HEK293 (cell line): ENCODE results near the gene BDH1.

Experiments
- CTCF ChIA-PET: fragments of 350-600 bp; formaldehyde crosslinking; extraction: SDS; loops from one replicate; lab custom pipeline; 2021; ENCODE audit warnings: antibody characterized with exemption; lab: Yijun Ruan, JAX
- POLR2A ChIA-PET: fragments of 300-600 bp; formaldehyde crosslinking; extraction: SDS; loops from one replicate; lab custom pipeline; 2020; ENCODE audit warnings: antibody characterized with exemption, inconsistent platforms; lab: Yijun Ruan, JAX
- H3K27ac ChIP-seq: fragments of 200-500 bp; sonication (Bioruptor generic); 2 replicates; pipeline ENCODE4 v1.5.1; 2014; ENCODE audit warnings: low read depth, low read length, control low read depth, inconsistent platforms; ENCODE audit errors: extremely low read depth
- H3K36me3 ChIP-seq, 2 experiments: fragments of 200-500 bp in 1 of 2; sonication (Bioruptor generic) in 1 of 2; 1 replicate in 1 of 2; 2 replicates in 1 of 2; pipeline ENCODE4 v1.5.1; 2014 to 2017; ENCODE audit warnings: inconsistent platforms in 2 of 2, low read length in 2 of 2; ENCODE audit not compliant: control insufficient read depth in 2 of 2, insufficient read depth in 1 of 2
- H3K4me1 ChIP-seq: fragments of 200-500 bp; sonication (Bioruptor generic); 2 replicates; pipeline ENCODE4 v1.5.1; 2014; ENCODE audit warnings: mild to moderate bottlenecking, low read length, inconsistent platforms; ENCODE audit not compliant: control insufficient read depth, insufficient read depth
- H3K4me3 ChIP-seq: 2 replicates; pipeline ENCODE4 v1.5.1; 2011; ENCODE audit warnings: low read depth, mild to moderate bottlenecking, control low read depth, low read length, moderate library complexity
- H3K9me3 ChIP-seq: fragments of 200-500 bp; sonication (Bioruptor generic); 2 replicates; pipeline ENCODE4 v1.5.1; 2014; ENCODE audit warnings: low read depth, low read length, inconsistent platforms; ENCODE audit not compliant: control insufficient read depth, insufficient read depth
- HOXA7 ChIP-seq: sonication (generic); formaldehyde crosslinking; IDR thresholded peaks from 2 replicates; pipeline ENCODE4 v1.8.1; 2022; ENCODE audit warnings: missing genetic modification reagents, borderline replicate concordance
- HOXC10 ChIP-seq: sonication (generic); formaldehyde crosslinking; IDR thresholded peaks from 2 replicates; pipeline ENCODE4 v1.8.1; 2023; ENCODE audit warnings: mild to moderate bottlenecking, missing genetic modification reagents
- ZBTB20 ChIP-seq: fragments of 450-650 bp; formaldehyde crosslinking; IDR thresholded peaks from 2 replicates; pipeline ENCODE4 v1.5.1; 2016; ENCODE audit warnings: missing biosample characterization, missing genetic modification characterization
- ZNF133 ChIP-seq: fragments of 450-650 bp; formaldehyde crosslinking; IDR thresholded peaks from 2 replicates; pipeline ENCODE4 v1.5.1; 2016; ENCODE audit warnings: missing biosample characterization, missing genetic modification characterization
- ZNF26 ChIP-seq: fragments of 450-650 bp; formaldehyde crosslinking; IDR thresholded peaks from 2 replicates; pipeline ENCODE4 v1.5.1; 2016; ENCODE audit warnings: missing biosample characterization, missing genetic modification characterization
- ZNF335 ChIP-seq: fragments of 450-650 bp; formaldehyde crosslinking; conservative IDR thresholded peaks from 2 replicates; pipeline ENCODE4 v1.5.1; 2016; ENCODE audit warnings: missing biosample characterization, missing genetic modification characterization
- ZNF37A ChIP-seq: fragments of 450-650 bp; IDR thresholded peaks from 2 replicates; pipeline ENCODE4 v1.5.1; 2018; ENCODE audit warnings: missing biosample characterization, missing genetic modification characterization
- ZNF398 ChIP-seq: fragments of 450-650 bp; formaldehyde crosslinking; IDR thresholded peaks from 2 replicates; pipeline ENCODE4 v1.5.1; 2017; ENCODE audit warnings: missing biosample characterization, missing genetic modification characterization
- ZNF416 ChIP-seq: fragments of 450-650 bp; formaldehyde crosslinking; IDR thresholded peaks from 2 replicates; pipeline ENCODE4 v1.5.1; 2016; ENCODE audit warnings: missing biosample characterization, missing genetic modification characterization
- ZNF488 ChIP-seq: fragments of 450-650 bp; formaldehyde crosslinking; IDR thresholded peaks from 2 replicates; pipeline ENCODE4 v1.5.1; 2016; ENCODE audit warnings: missing biosample characterization, missing genetic modification characterization
- ZNF513 ChIP-seq: fragments of 450-650 bp; IDR thresholded peaks from 2 replicates; pipeline ENCODE4 v1.5.1; 2018; ENCODE audit warnings: missing biosample characterization, missing genetic modification characterization
- ZNF548 ChIP-seq: fragments of 450-650 bp; formaldehyde crosslinking; IDR thresholded peaks from 2 replicates; pipeline ENCODE4 v1.5.1; 2016; ENCODE audit warnings: missing biosample characterization, missing genetic modification characterization
- ZNF621 ChIP-seq: fragments of 450-650 bp; formaldehyde crosslinking; IDR thresholded peaks from 2 replicates; pipeline ENCODE4 v1.5.1; 2017; ENCODE audit warnings: missing biosample characterization, missing genetic modification characterization
- ZNF629 ChIP-seq: fragments of 450-650 bp; formaldehyde crosslinking; IDR thresholded peaks from 2 replicates; pipeline ENCODE4 v1.5.1; 2017; ENCODE audit warnings: missing biosample characterization, missing genetic modification characterization
- ZNF660 ChIP-seq: fragments of 450-650 bp; IDR thresholded peaks from 2 replicates; pipeline ENCODE4 v1.5.1; 2018; ENCODE audit warnings: missing biosample characterization, mild to moderate bottlenecking, missing genetic modification characterization
- ZNF777 ChIP-seq: fragments of 450-650 bp; formaldehyde crosslinking; IDR thresholded peaks from 2 replicates; pipeline ENCODE4 v1.5.1; 2017; ENCODE audit warnings: missing biosample characterization, missing genetic modification characterization, borderline replicate concordance

The BDH1 gene

GRCh38 chr3:197464794-197465193 is 91.0 kb downstream of the BDH1 start:
- H3K4me3 ChIP-seq = no peak overlapping the region
- no peak overlapping the region for H3K27ac ChIP-seq
- H3K36me3 ChIP-seq = no peaks in the 10 kb centered on the region
- TF ChIP-seq ZBTB20 (tag by site-specific recombination) (no peak), ZNF777 (tag by site-specific recombination) (no peak), ZNF133 (tag by site-specific recombination) (no peak), ZNF37A (no peak), ZNF629 (tag by site-specific recombination) (no peak), ZNF416 (tag by site-specific recombination) (no peak)
- ChIA-PET POLR2A (no interaction called here), CTCF (no interaction called here)
- no peaks in the 10 kb centered on the region for H3K9me3 ChIP-seq
- no peaks in the 10 kb centered on the region for H3K4me1 ChIP-seq

- H3K4me3 ChIP-seq = no peak overlapping the region
- H3K27ac ChIP-seq = no peak overlapping the region
- no peaks in the 10 kb centered on the region for H3K4me1 ChIP-seq
- H3K36me3 ChIP-seq = no peaks in the 10 kb centered on the region
- CTCF ChIA-PET = no interaction called here
- POLR2A ChIA-PET = no interaction called here
- no peak for TF ChIP-seq ZNF398 (tag by site-specific recombination)
- no peak for TF ChIP-seq ZNF335 (tag by site-specific recombination)
- no peak for TF ChIP-seq HOXA7
- TF ChIP-seq ZNF548 (tag by site-specific recombination) = no peak
- no peak for TF ChIP-seq ZNF513 (tag by site-specific recombination)
- no peak for TF ChIP-seq ZNF621 (tag by site-specific recombination)
- no peak for TF ChIP-seq ZNF488 (tag by site-specific recombination)
- no peak for TF ChIP-seq HOXC10 (CRISPR knock-in tag)
- no peak for TF ChIP-seq ZNF26
- no peaks in the 10 kb centered on the region for H3K9me3 ChIP-seq
These were observed 92.5 kb downstream of the BDH1 start for GRCh38 chr3:197463279-197463678.

GRCh38 chr3:197462808-197463207 is 93.0 kb downstream of the BDH1 start:
- Histone ChIP-seq H3K27ac (no peak overlapping the region), H3K9me3 (no peaks in the 10 kb centered on the region), H3K36me3 (no peaks in the 10 kb centered on the region), H3K4me1 (no peaks in the 10 kb centered on the region), H3K4me3 (no peak overlapping the region)
- no peak for TF ChIP-seq ZNF37A
- TF ChIP-seq ZNF660 (tag by site-specific recombination) = no peak
- CTCF ChIA-PET = no interaction called here
- POLR2A ChIA-PET = no interaction called here
